SKM-1 (cell line): ENCODE measurements around the gene HUNK.
A peak's percentile ranks its signal among the peaks of the same experiment; 100 is the strongest.
"Not testable (repeated sequence)": the region's sequence is repeated elsewhere in the genome, so short reads cannot be mapped to it uniquely, and the experiment has no call there.

Experiments used
- DNase-seq: peaks from one replicate; lab custom pipeline; 2025; ENCODE audit not compliant: unreplicated experiment; lab: John Stamatoyannopoulos, UW

The HUNK gene

DNA sequence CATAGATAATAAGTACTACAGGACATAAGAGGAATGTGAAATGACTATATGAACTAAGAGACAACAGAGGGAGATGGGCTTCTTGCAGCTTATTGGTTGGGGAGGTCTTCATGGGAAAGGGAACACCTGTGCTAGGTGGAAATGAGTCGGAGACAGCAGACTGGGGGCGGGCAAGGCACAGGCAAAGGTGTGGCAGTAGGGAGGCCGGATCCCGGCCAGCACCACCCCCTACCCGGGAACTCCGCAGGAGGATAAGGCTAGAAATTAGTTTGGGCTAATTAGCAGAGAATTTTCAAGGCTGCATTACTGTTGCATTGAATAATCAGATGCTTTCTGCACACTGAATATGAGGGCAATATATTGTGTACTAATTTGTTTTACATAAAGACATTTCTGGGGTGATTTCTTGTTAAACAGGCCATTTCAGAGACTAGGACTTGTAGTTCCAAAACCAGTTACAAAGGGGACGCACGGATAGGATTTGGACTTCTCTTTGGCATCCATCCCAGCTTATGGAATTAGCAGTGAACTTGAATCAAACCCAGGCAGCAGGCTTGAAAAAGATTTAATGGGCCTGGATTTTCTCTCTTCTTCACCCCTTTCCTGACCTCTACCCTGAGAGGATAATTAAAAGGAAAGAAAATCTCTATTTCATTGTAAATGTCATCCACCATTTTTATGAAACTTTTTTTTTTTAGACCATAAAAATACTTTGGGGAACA lies 2.2 kb upstream of the HUNK start:
- no peak for DNase-seq

DNA sequence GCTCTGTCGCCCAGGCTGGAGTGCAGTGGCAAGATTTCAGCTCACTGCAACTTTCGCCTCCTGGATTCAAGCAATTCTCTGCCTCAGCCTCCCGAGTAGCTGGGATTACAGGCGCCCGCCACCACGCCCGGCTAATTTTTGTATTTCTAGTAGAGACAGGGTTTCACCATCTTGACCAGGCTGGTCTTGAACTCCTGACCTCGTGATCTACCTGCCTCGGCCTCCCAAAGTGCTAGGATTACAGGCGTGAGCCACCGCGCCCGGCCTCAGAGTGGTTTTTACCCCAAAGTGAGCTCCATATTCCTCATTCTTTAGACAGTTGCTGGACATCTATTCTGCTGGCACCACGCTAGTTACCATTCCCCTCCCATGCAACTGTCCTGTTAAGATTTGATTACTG lies 1.4 kb upstream of the HUNK start:
- not testable (repeated sequence) for DNase-seq

DNA sequence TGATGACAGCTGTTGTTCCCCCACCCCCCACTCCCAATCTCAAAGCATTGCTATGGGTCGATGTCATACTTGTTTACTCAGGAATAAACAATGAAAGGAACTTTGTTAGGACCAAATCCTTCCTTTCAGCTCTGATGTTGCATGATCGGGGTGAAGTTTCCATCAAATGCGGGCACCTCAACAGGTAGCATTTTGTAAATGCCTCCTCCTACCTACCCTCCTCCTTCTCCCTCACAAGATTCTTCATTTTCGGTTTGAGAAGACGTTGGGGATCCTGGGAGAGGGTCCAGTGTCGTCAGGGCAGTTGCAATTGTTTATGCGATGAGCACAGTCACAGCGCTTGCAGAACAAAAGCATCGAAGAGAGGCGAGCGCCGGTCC lies 758 bp upstream of the HUNK start:
- DNase-seq = no peak

DNA sequence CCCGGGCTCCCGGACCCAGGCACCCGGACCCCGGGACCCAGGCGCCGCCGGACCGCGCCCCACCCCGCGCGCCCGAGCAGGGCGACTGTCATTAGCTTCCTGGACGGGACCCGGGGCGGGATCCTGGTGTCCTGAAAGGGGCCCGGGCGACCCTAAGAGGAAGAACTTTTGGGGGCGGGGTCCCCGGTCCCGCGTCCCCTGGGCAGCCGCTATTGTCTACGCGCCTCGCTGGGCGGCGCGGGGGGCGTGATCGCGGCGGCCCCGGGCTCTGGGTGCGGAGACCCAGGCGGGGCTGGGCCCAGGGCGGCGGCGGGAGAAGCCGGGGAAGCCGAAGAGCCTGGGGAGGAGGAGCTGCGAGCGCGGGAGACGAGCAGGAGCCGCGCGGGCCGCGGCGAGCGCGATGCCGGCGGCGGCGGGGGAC lies 465 bp downstream of the HUNK start:
- DNase-seq = no peak

DNA sequence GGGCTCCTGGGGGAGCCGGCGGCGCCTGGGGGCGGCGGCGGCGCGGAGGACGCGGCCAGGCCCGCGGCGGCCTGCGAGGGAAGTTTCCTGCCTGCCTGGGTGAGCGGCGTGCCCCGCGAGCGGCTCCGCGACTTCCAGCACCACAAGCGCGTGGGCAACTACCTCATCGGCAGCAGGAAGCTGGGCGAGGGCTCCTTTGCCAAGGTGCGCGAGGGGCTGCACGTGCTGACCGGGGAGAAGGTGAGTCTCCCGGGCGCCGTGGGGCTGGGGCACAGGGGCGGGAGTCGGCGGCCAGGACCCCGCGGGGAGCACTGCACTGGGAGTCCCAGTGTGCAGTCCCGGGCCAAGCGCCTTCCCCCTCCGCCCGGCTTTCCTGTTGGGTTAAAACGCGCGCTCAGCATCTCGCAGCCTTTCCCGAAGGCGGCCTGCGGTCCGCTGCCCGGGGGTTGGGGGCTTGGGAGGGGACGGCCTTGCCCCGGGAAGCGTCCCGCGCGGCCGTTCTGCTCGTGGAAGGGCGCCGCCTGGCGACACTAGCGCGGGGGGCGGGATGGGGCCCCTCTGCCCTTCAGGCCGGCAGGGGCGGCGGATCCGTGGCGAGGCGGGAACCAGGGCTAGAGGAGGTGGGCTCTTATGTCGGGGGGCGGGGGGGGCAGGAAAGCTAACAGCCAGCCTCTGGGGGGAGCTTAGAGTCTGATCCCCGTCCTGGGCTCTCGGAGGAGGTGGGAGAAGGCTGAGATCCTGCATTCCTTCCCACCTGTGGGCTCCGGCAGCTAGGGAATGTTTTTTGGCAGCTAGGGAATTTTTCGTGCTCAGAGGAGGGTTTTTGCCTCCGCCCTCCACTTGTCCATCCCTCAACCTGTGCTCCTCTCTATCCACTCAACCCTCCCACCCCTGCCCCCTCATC lies 1.1 kb downstream of the HUNK start:
- DNase-seq = no peak

DNA sequence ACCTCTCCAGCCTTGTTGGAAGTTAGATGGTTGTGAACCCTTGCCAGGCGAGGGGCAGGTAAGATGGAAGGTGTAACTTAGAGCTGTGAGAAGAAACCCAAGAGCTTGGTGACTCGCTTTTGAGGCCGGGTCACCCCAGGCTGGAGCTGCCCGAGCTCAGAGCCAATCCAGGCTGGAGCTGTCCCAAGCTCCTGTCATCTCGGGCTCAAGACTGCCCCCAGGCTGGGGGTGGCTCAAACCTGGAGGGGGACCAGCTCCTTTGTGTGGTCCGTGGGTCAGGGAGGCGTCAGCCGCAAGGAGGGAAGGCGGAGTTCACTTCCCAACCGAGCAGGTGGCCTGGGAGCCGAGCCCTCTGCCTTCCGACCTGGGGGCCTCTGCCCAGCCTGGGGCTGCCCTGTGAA lies 2.0 kb downstream of the HUNK start:
- DNase-seq = no peak

DNA sequence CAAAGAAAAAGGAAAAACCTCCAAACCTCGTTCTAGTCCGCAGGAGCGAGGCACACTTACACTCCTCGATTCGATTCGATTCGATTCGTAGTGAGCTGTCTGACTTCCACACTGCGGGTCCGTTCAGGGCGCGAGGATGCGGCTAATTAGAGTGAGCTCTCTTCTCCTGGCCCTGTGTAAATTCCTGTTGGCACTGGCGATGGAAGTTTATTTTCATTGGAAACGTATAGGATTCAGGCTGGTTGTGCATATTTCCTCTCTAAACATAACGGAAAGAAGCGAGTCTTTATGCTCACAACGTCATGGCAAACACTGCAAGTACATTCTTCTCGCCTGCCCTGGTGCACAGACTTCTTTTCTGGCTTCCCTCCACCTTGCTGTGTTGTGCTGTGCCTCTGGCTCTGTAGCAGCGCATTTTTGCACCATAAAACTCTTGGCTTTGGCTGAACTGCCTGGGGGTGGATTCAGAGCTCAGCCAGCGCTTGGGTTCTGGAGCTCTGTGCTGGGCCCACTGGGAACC lies 2.7 kb downstream of the HUNK start:
- no peak for DNase-seq

DNA sequence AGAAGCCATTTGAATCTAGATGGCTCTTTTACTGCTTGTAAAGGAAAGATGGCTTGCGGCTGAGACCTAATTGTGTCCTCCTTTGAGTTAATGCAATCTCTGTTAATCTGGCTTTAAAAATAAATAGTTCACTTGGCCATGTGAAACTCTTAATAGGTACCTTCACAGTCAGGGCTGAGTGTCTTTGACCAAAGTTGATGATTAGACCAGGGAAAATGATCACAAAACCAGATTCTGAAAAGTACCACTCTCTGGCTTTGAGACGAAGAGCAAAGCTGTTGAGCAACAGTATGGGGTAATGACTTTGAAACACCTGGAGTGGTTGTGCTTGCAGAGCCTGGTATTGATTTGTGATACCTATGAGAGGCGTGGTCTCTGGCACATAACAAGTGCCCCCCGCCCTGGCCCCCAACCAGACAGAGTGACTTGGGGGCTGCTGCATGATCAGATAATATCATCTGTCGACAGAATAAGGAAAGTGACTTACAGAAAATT lies 4.7 kb downstream of the HUNK start:
- DNase-seq = no peak

DNA sequence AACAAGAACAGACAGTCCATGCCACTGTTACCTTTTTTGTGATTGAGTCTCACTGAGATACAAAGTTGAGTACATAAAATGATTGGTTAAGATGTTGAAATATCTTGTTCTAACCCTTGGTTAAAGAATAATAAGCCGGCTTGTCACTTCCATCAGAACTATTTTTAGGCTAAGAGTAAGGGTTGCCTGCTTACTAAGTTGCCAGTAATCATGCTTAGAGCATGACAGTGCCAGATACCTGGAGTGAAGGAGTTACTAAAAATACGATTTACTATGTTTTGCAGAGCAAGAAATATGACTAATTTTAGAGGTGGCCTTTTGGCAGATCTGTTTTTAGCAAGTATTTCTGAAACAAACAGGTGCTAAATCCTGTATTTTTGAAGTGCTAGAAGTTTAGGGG lies 6.0 kb downstream of the HUNK start:
- no peak for DNase-seq

DNA sequence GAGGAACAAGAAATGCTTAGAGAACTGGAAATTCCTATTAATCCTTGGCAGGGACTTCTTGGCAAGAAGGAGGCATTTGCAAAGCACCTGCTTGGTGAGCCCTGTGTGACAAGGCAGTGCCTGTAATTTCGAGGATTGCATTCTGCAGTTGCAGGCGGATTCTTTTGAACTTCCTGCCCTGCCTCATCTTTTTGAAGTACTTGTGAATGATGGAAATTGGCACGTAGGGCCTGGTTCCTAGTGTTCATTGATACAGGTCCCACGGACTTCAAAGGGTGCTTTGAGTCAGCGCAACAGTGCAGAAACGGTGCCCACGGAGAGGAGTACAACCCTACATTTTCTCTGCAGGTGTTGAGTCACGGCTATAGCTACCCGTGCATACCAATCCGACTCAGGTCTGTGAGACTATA lies 6.4 kb downstream of the HUNK start:
- no peak for DNase-seq

DNA sequence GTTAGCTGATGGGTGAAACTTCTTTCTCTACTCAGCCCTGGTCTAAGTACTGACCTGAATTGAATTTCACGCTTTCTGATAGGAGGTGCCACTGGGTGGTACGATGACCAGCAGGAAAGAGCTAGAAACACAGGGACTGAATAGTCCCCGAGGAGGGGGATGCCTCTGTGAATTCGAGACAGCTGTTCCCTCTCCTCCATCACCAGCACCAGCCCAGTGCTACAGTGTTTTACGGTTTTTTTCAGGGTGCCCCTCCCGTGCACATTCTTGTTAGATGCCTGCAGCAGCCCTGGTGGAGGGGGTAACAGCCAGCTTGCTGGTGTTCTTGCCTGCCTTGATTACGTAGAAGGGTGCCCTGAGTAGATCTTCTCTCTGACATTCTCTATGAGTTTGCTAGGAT lies 7.1 kb downstream of the HUNK start:
- DNase-seq = no peak

DNA sequence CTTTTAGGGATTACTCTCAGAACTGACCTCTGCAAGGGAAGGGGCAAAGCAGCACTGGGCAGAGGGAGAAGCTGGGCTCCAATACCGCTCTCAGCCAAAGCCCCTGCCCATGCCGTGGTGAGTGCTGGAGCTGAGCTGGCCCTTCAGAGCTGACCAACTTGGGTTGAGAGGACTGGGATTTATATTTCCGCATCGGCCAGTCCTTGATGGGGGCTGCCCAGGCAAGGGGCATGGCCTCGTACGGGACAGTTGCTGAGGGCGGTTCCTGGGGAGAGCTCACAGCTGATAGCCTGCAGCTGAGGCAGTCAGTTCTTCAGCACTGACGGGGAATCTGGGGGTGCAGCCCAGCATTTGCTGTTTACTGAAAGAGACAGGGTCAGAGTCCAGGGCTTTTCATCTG lies 8.0 kb downstream of the HUNK start:
- no peak for DNase-seq

DNA sequence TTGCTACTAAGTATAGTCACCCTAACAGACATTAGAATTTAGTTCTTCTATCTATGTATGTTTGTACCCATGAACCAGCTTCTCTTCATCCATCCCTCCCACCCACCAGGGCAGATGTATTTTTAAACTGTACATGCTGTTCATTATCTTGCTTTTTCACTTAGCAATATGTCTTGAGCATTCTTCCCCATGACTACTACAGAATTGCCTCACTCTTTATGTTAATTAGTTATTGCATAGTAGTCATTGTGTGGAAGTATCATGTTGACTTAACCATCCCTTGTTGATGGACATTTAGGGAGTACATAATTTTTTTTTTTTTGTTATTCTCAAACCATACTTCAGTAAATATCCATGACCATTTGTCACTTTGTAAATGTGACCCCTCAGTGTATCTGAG lies 9.9 kb downstream of the HUNK start:
- DNase-seq = no peak

DNA sequence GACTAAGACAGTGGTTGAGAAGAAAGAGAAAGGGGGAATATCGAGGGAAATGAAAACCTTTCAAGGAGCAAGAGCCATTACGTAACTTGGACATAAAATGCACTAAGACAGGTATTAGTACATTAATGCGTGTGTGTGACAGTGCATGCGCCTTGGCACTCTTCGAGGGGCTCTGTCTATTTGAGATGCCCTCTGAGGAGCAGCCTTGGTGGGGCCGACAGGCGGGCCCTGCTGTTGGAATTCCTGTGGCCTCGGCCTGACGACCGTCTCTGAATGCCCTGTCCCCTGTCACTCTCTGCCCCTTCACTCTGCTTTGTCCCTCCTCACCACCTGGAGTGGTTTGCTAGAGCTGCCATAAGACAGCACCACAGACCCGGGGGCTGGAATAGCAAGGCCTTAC lies 12.3 kb downstream of the HUNK start:
- no peak for DNase-seq

DNA sequence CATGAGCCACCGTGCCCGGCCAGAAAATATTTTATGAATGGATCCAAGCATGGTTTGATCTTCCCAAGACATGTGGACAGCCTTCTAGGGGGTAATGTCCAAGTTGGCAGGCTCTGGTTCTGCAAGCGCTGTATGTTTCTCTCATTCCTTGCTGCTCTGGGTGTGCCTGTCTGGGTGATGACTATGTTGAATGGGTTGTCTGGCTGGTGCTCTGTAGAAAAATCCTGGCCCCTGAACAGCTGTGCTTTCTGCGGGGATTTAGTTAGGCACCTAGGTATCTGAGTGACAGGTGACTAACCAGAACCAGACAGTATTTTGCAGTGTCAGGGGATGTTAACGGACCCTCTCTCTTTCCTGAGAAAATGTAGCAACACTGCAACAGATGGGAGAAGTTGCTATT lies 14.1 kb downstream of the HUNK start:
- no peak for DNase-seq

DNA sequence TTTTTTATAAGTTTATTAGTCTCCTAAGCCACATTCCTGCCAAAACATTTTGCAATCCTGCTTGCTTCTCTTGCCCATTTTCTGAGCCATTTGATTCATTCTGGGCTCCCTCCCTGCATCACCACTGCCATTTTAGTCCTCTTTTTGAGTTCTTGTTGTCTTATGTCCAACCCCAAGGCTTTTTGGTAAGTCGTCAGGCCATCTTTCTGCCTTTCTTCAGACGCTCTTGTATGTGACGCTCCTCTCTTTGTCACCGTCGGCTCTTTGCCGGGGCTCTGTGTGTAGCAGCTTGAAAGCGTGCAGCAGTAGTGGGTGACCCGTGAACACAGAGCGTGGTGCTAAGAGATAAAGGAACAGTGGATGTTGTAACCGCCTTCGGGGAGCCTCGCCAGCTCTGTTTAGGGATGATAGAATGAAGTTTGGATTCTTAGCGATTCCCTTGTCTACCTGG lies 14.6 kb downstream of the HUNK start:
- no peak for DNase-seq

DNA sequence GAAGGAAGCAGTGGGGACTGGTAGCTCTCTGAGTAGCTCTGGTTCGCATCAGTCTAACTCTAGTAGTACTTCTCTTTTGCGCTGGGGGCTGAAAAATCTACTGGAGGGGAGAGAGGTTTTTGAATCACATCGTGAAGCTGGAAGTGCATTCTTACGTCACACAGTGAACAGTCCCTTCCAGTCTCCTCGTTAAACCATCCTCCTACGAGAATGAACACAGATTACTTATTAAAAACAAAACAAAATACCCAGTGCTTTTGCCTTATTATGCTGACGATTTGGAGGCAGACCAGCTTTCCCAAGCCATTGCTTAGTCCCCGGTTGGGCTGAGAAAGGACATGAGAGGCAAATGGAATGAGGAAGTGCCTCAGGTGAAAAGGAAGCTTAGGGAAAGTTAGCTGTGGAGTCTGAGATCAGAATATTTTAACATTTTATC lies 16.1 kb downstream of the HUNK start:
- DNase-seq = peak; percentile 20

DNA sequence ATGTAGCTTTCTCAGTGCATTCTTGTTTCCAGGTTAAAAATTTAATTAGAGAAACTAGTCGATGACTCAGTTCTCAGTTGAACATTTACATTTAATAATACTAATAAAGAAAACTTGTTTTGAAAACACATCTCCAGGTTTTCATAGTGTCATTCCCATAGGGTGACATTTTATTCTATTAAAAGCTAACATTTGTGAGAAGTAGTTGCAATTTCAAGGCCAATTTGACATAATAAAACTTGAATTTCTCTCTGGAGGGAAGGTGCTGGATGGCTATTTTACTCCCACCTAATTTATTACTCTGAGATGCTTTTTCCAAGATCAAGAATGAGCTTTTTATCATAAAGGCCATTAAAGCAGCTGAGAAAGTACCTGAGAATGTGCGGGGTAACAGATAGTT lies 16.6 kb downstream of the HUNK start:
- no peak for DNase-seq

DNA sequence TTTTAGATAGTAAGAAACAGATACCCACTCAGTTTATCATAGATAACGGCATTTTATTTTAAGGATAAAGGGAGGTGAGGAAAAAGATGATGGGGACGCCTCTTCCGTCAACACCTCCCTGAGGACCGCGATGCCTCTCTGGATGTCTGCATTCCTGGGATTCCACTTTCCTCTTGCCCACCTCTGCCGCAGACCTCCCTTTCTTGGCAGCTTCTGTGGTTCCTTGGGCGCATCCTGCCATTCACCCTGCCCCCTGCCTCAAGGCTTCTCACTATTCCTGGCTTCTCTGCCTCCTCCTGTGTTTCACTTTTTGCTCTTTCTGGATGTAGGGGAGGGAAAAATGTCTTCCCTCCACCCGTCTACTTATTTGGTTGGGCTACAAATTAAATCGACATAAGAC lies 19.9 kb downstream of the HUNK start:
- no peak for DNase-seq

DNA sequence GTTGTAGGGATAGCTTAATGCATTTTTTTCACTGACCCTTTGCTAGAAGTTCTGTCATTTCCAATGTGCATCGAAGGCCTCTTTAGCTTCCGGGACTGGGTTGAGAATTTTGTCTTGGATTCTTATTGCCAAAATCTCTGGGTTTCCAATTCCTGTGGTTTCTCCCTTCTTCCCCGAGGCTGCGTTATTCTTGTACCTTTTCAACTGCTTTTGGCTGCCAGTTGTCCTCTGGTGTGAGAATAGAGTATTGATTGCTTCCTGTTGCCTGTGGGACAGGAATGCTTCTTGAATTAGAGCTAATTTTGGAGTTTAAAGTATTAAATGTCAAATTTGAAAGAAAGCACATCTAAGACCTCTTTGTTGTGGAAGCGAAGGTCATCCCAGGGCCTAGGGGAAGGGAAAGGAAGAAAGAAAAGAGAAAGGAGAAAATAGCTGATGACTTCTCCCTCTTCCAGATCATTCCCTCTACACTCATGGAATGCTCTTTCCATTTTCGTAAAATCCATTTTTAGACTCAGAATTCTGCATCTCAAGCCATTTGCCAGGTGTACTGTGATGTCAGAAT lies 21.1 kb downstream of the HUNK start:
- no peak for DNase-seq

DNA sequence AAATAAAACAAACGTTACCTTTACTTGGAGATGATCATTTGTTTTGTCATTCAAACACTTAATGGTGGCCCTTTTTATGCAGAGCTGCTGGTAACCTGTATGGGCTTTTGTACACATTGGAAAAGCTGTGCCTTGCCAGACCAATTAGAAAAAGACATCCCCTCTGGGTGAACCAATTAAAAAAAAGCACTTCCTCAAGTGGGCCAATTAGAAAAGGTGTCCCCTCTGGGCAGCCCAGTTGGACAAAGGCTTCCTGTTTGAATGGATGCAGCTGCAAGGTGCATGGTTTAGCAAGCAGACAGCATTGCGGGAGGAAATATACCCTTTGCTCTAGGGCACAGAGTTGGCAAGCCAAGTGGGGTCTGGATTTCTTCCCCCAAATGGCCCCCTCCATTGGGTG lies 21.6 kb downstream of the HUNK start:
- DNase-seq = no peak
